ENCODE data around the gene NDUFS7. TPM values are rescaled to one million over a fixed set of nuclear protein-coding genes. Genes with fewer than 3 reads are reported as not detected.

Gene NDUFS7
- total RNA-seq, 4 donors from 2014 or later, result 108 to 217 (median 128) TPM

GRCh38 chr19:1357531-1358109 lies 26.1 kb upstream of the NDUFS7 start:
- intact Hi-C loops (cut with DNase I; ENCODE audit: low total_unique reads), result loop anchor here (10.0 kb wide), 1 partner anchor 73 kb away; the partner anchor contains the start of gene EFNA2
- TF ChIP-seq POLR2A (IDR thresholded peaks at IDR 0.05) (no peak), CTCF (IDR thresholded peaks at IDR 0.05) (no peak)
- WGBS, 2 donors, result 89 to 91% methylated on average over 24 of the region's 24 CpGs

GRCh38 chr19:1360126-1360817 lies 23.4 kb upstream of the NDUFS7 start:
- H3K4me3 ChIP-seq (ENCODE audit: low read depth, poor library complexity, severe bottlenecking), result no peak overlapping the region
- TF ChIP-seq POLR2A (IDR thresholded peaks at IDR 0.05), result no peak
- no peak for TF ChIP-seq CTCF (IDR thresholded peaks at IDR 0.05)
- intact Hi-C loops (cut with DNase I; ENCODE audit: low total_unique reads), result no loop called here
- no peak for DNase-seq (ENCODE audit: low spot score in 2 of 2)
- 68 to 80% methylated on average over 29 to 30 of the region's 30 CpGs for WGBS, 2 donors

More at GRCh38 chr19:1357531-1358109, 26.1 kb upstream of the NDUFS7 start:
- DNase-seq (ENCODE audit: low spot score in 2 of 2), result no peak
- H3K4me3 ChIP-seq (ENCODE audit: low read depth, poor library complexity, severe bottlenecking), result no peak overlapping the region

GRCh38 chr19:1360818-1361461 lies 22.8 kb upstream of the NDUFS7 start:
- whole genome bisulfite sequencing, 2 donors, result 19 to 27% methylated on average over 20 to 31 of the region's 31 CpGs
- intact Hi-C loops (cut with DNase I; ENCODE audit: low total_unique reads), result no loop called here
- no peak for TF ChIP-seq POLR2A (IDR thresholded peaks at IDR 0.05)
- TF ChIP-seq CTCF (IDR thresholded peaks at IDR 0.05), result no peak
- DNase-seq (ENCODE audit: low spot score in 2 of 2), result peak in 1 of 2 donors; percentile 47
- H3K4me3 ChIP-seq (ENCODE audit: low read depth, poor library complexity, severe bottlenecking), result no peak overlapping the region

- no peak overlapping the region for H3K4me3 ChIP-seq (ENCODE audit: low read depth, poor library complexity, severe bottlenecking)
- no peak for DNase-seq (ENCODE audit: low spot score in 2 of 2)
- TF ChIP-seq CTCF (IDR thresholded peaks at IDR 0.05) (no peak), POLR2A (IDR thresholded peaks at IDR 0.05) (no peak)
- intact Hi-C loops (cut with DNase I; ENCODE audit: low total_unique reads), result no loop called here
- 66 to 72% methylated on average over 30 of the region's 30 CpGs for WGBS, 2 donors
Observed at GRCh38 chr19:1361601-1362386, 21.9 kb upstream of the NDUFS7 start.

- 89 to 93% methylated on average over 42 of the region's 42 CpGs for WGBS, 2 donors
- TF ChIP-seq POLR2A (IDR thresholded peaks at IDR 0.05), result no peak
- no peak for TF ChIP-seq CTCF (IDR thresholded peaks at IDR 0.05)
- no peak for DNase-seq (ENCODE audit: low spot score in 2 of 2)
- intact Hi-C loops (cut with DNase I; ENCODE audit: low total_unique reads), result no loop called here
- no peak overlapping the region for H3K4me3 ChIP-seq (ENCODE audit: low read depth, poor library complexity, severe bottlenecking)
Observed at GRCh38 chr19:1362387-1363257, 21.1 kb upstream of the NDUFS7 start.
